ENCODE results near the gene MBP. TPM values are rescaled to one million over a fixed set of nuclear protein-coding genes. Genes with fewer than 3 reads are reported as not detected.

The MBP gene
- total RNA-seq, 1 experiment from 2014 or later, result 31.6 TPM

DNA sequence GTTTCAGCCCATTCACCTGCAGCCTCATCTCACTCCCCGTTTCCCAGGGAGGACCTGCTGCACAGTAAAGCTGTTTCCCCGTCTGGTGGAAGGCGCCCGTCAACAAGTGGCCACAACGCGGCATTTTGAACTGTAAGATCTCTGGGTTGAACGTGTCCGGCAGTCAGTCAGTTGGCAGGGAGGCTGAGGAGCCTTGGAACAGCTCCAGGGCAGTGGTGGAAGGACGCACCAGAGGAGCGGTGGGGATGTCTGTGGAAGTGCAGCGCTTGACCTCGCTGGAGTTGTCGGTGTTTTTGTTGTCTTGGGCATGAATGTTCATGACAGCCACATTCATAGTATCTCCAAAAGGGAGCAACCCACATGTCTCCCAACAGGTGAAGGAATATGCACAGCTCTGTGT, 31.4 kb upstream of the MBP start:
- Mint-ChIP-seq H3K4me1 (ENCODE audit: insufficient read depth, unreplicated experiment) (peaks cover 20% of the 10 kb centered on the region), H3K4me3 (ENCODE audit: unreplicated experiment) (no peak overlapping the region), H3K27me3 (ENCODE audit: insufficient read depth, unreplicated experiment) (no peaks in the 10 kb centered on the region), H3K27ac (ENCODE audit: low read depth, unreplicated experiment) (no peak overlapping the region), H3K9me3 (ENCODE audit: unreplicated experiment) (no peaks in the 10 kb centered on the region), H3K36me3 (ENCODE audit: insufficient read depth, unreplicated experiment) (no peaks in the 10 kb centered on the region)
- no TSS peak for BruUV-seq (replicated peaks)
- intact Hi-C loops (cut with micrococcal nuclease), result no loop called here
- DNase-seq (ENCODE audit: unreplicated experiment), result no peak
- ChIA-PET CTCF (interaction anchor here (0.5 kb wide), 1 partner anchor 511 kb away, joined by 3 read pairs; no protein-coding TSS in a partner anchor), POLR2A (interaction anchor here (0.6 kb wide), 1 partner anchor 37 kb away, joined by 3 read pairs; no protein-coding TSS in a partner anchor)
- TF ChIP-seq, protein P1, sequence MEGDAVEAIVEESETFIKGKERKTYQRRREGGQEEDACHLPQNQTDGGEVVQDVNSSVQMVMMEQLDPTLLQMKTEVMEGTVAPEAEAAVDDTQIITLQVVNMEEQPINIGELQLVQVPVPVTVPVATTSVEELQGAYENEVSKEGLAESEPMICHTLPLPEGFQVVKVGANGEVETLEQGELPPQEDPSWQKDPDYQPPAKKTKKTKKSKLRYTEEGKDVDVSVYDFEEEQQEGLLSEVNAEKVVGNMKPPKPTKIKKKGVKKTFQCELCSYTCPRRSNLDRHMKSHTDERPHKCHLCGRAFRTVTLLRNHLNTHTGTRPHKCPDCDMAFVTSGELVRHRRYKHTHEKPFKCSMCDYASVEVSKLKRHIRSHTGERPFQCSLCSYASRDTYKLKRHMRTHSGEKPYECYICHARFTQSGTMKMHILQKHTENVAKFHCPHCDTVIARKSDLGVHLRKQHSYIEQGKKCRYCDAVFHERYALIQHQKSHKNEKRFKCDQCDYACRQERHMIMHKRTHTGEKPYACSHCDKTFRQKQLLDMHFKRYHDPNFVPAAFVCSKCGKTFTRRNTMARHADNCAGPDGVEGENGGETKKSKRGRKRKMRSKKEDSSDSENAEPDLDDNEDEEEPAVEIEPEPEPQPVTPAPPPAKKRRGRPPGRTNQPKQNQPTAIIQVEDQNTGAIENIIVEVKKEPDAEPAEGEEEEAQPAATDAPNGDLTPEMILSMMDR (IDR thresholded peaks at IDR 0.05; ENCODE audit: unreplicated experiment), result no peak

DNA sequence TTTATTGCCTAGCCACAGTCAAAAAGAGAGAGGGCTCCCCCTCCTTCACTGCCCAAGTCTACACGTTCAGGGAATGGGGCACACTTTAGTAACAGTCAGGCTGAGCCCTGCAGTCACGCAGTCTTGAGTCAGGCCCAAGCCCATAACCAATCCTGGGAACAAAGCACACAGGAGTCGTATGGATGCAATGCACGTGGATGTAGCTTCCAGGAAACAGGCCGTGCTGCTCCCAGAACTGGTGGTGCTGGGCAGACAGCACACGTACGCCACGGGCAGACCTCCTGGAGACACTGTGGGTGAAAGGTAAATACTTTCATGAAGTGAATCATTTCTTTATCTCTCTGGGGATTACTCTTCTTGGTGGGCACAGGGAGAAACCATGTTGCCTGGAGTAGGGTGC, 30.0 kb upstream of the MBP start:
- intact Hi-C loops (cut with micrococcal nuclease), result no loop called here
- no peak overlapping the region for H3K27ac Mint-ChIP-seq (ENCODE audit: low read depth, unreplicated experiment)
- no peaks in the 10 kb centered on the region for H3K36me3 Mint-ChIP-seq (ENCODE audit: insufficient read depth, unreplicated experiment)
- H3K27me3 Mint-ChIP-seq (ENCODE audit: insufficient read depth, unreplicated experiment), result no peaks in the 10 kb centered on the region
- H3K4me3 Mint-ChIP-seq (ENCODE audit: unreplicated experiment), result no peak overlapping the region
- H3K4me1 Mint-ChIP-seq (ENCODE audit: insufficient read depth, unreplicated experiment), result peaks cover 20% of the 10 kb centered on the region
- H3K9me3 Mint-ChIP-seq (ENCODE audit: unreplicated experiment), result no peaks in the 10 kb centered on the region
- ChIA-PET POLR2A (no interaction called here), CTCF (no interaction called here)
- no TSS peak for BruUV-seq (replicated peaks)
- TF ChIP-seq, protein P1 (IDR thresholded peaks at IDR 0.05; ENCODE audit: unreplicated experiment), result no peak
- peak; percentile 12 for DNase-seq (ENCODE audit: unreplicated experiment)

DNA sequence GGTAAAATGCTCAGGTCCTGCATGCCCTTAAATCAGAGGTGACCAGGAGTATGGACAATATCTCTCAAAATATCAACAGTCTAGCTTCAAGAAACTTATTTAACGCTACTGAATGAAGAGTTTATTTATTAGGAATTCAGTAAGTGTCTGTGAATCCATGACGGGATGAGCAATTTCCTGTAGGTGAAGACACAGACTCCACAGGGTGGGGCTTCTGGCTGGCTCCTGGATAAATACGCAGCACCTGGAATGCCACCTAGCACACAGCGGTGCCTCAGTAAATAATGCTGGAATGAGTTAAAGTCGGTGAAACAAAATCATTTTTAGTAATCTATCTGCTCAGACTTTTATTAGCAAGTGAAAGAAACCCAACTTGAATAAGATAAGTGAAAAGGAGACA, 29.4 kb upstream of the MBP start:
- intact Hi-C loops (cut with micrococcal nuclease), result no loop called here
- Mint-ChIP-seq H3K4me3 (ENCODE audit: unreplicated experiment) (no peak overlapping the region), H3K27me3 (ENCODE audit: insufficient read depth, unreplicated experiment) (no peaks in the 10 kb centered on the region), H3K27ac (ENCODE audit: low read depth, unreplicated experiment) (no peak overlapping the region), H3K4me1 (ENCODE audit: insufficient read depth, unreplicated experiment) (peaks cover 20% of the 10 kb centered on the region), H3K9me3 (ENCODE audit: unreplicated experiment) (no peaks in the 10 kb centered on the region), H3K36me3 (ENCODE audit: insufficient read depth, unreplicated experiment) (no peaks in the 10 kb centered on the region)
- ChIA-PET CTCF (no interaction called here), POLR2A (no interaction called here)
- peak; percentile 50 for DNase-seq (ENCODE audit: unreplicated experiment)
- TF ChIP-seq, protein P1 (IDR thresholded peaks at IDR 0.05; ENCODE audit: unreplicated experiment), result no peak
- BruUV-seq (replicated peaks), result no TSS peak

DNA sequence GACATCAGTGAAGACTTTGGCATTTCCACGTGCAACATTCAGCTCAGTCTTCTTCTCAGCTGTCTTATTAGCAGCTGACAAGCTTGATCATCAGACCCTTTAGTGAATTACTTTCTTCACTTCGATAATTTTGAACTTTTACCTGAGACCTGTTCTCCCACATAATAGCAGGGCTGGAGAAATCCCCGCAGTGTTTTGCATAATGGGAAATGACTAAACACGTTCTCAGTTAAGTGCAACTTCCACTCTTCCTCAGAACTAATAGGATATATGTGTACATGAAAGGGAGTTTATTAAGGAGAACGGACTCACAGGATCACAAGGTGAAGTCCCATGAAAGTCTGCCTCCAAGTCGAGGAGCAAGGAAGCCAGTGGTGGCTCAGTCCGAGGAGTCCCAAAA, 28.8 kb upstream of the MBP start:
- TF ChIP-seq, protein P1 (IDR thresholded peaks at IDR 0.05; ENCODE audit: unreplicated experiment), result no peak
- intact Hi-C loops (cut with micrococcal nuclease), result no loop called here
- ChIA-PET POLR2A (no interaction called here), CTCF (no interaction called here)
- Mint-ChIP-seq H3K36me3 (ENCODE audit: insufficient read depth, unreplicated experiment) (no peaks in the 10 kb centered on the region), H3K4me3 (ENCODE audit: unreplicated experiment) (no peak overlapping the region), H3K9me3 (ENCODE audit: unreplicated experiment) (no peaks in the 10 kb centered on the region), H3K27ac (ENCODE audit: low read depth, unreplicated experiment) (no peak overlapping the region), H3K4me1 (ENCODE audit: insufficient read depth, unreplicated experiment) (peaks cover 20% of the 10 kb centered on the region), H3K27me3 (ENCODE audit: insufficient read depth, unreplicated experiment) (no peaks in the 10 kb centered on the region)
- no TSS peak for BruUV-seq (replicated peaks)
- DNase-seq (ENCODE audit: unreplicated experiment), result no peak
